Measurements from ENCODE around the gene STX8.
"Not testable (repeated sequence)": the region's sequence is repeated elsewhere in the genome, so short reads cannot be mapped to it uniquely, and the experiment has no call there.

STX8 gene

DNA sequence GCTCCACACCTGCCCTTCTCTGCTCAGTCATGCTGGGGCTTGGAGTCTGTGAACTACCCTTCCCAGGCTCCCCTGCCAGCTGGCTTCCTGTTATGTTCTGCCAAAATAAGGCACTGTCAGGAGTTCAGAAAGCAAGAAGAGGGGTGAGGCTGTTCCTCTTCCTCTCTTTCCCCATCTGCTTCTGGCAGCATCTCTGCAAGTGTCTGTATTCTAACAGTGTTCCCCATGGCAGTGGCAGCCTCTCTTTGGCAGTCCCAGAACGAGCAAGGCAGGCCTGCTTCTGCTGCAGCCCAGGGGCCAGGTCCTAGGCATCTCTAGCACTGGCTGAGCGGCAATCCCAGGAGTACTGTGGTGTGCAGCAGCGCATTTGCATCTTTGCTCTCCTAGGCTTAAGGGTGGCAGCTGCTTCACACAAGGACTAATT lies 219.1 kb downstream of the STX8 start:
- peak; percentile 47 to 67 for DNase-seq
- no peaks in the 10 kb centered on the region for H3K27me3 ChIP-seq
- TF ChIP-seq, protein P1, sequence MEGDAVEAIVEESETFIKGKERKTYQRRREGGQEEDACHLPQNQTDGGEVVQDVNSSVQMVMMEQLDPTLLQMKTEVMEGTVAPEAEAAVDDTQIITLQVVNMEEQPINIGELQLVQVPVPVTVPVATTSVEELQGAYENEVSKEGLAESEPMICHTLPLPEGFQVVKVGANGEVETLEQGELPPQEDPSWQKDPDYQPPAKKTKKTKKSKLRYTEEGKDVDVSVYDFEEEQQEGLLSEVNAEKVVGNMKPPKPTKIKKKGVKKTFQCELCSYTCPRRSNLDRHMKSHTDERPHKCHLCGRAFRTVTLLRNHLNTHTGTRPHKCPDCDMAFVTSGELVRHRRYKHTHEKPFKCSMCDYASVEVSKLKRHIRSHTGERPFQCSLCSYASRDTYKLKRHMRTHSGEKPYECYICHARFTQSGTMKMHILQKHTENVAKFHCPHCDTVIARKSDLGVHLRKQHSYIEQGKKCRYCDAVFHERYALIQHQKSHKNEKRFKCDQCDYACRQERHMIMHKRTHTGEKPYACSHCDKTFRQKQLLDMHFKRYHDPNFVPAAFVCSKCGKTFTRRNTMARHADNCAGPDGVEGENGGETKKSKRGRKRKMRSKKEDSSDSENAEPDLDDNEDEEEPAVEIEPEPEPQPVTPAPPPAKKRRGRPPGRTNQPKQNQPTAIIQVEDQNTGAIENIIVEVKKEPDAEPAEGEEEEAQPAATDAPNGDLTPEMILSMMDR (IDR thresholded peaks at IDR 0.05): no peak
- peaks cover 0 to 13% (median 4%) of the 10 kb centered on the region in 4 donors for H3K4me1 ChIP-seq
- H3K36me3 ChIP-seq: no peaks in the 10 kb centered on the region
- no peak overlapping the region for H3K4me3 ChIP-seq
- intact Hi-C loops (cut with DNase I; ENCODE audit: low total_unique reads): no loop called here
- H3K9me3 ChIP-seq: no peaks in the 10 kb centered on the region
- H3K27ac ChIP-seq: no peak overlapping the region

DNA sequence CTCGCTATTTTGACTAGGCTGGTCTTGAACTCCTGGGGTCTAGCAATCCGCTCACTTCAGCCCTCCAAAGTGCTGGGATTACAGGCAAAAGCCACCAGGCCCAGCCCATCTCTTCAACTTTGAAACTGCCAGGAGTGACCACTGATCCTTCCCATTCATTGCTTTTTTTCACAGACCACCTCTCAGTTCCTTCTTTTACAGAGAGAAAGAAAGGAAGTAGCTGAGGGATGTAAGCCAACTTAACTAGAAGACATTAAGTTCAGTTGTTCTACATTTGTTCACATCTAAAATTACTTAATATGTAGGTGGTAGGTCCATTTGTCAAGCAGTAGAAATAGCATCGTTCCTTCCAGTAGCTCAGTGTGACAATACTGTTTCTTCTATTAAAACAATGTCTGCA lies 219.8 kb downstream of the STX8 start:
- H3K9me3 ChIP-seq: no peaks in the 10 kb centered on the region
- intact Hi-C loops (cut with DNase I; ENCODE audit: low total_unique reads): no loop called here
- H3K4me1 ChIP-seq: peaks cover 0 to 7% (median 0%) of the 10 kb centered on the region in 4 donors
- TF ChIP-seq, protein P1 (IDR thresholded peaks at IDR 0.05): no peak
- DNase-seq: no peak
- H3K36me3 ChIP-seq: no peaks in the 10 kb centered on the region
- no peak overlapping the region for H3K4me3 ChIP-seq
- no peaks in the 10 kb centered on the region for H3K27me3 ChIP-seq
- H3K27ac ChIP-seq: no peak overlapping the region

DNA sequence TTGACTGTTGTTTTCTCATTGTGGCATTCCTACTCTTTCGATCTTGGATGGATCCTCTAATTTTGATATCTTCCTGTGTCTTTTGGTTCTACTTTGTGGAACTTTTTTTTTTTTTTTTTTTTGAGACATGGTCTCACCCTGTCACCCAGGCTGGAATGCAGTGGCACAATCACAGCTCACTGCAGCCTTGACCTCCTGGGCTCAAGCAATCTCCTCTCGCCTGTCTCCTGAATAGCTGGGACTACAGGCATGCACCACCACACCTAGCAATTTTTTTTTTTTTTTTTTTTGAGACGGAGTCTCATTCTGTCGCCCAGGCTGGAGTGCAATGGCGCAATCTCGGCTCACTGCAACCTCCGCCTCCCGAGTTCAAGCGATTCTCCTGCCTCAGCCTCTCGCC lies 220.4 kb downstream of the STX8 start:
- DNase-seq; intact Hi-C loops (cut with DNase I; ENCODE audit: low total_unique reads): not testable (repeated sequence)

DNA sequence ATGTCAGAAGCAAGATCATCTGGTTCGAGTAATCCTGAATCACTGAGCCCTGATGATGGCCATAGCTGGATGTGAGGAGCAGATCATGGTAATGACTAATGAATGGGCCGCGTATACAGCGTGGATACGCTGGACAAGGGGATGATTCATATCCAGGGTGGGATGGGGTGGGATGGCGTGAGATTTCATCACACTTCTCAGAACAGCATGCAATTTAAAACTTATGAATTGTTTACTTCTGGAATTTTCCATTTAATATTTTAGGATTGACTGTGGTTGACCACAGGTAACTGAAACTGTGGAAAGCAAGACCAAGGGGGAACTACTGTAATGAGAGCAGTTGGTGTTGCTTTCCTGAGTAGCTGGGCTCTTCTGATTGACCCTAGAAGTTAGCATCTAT lies 225.5 kb downstream of the STX8 start:
- intact Hi-C loops (cut with DNase I; ENCODE audit: low total_unique reads): no loop called here
- no peak for DNase-seq
- Histone ChIP-seq H3K27me3 (no peaks in the 10 kb centered on the region), H3K4me3 (no peak overlapping the region), H3K9me3 (no peaks in the 10 kb centered on the region), H3K36me3 (no peaks in the 10 kb centered on the region), H3K27ac (no peak overlapping the region), H3K4me1 (no peaks in the 10 kb centered on the region)
- TF ChIP-seq, protein P1 (IDR thresholded peaks at IDR 0.05): no peak

More for the DNA sequence above, 220.4 kb downstream of the STX8 start:
- H3K9me3 ChIP-seq, H3K36me3 ChIP-seq, H3K4me3 ChIP-seq, H3K27ac ChIP-seq, H3K27me3 ChIP-seq, H3K4me1 ChIP-seq: not testable (repeated sequence)

DNA sequence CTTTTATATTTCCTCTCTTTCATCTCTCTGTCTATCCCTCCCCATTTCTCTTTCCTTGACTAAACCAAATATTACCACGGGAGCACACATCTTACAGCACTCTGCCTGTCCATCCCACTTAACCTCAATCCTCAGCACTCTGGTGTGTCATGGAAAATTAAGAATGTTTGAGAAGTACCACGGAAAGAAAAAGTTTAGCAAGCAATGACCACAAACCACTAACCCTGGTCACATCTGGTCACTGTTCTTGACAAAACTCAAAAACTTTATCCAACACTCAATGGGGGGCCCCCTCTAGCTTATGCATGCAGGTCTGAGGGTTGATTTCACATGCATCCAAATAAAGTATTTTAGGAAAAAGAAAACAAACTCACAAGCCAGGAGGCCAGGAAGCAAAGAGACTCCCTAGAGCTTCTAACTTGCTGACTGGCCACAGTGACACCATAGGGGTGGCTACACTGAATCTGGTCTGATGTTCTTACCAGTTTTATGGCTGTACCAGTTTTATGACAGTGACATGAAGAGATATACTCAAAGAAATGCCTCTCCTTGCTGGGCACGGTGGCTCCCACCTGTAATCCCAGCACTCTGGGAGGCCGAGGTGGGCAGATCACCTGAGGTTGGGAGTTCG lies 229.2 kb downstream of the STX8 start:
- Histone ChIP-seq H3K9me3 (no peaks in the 10 kb centered on the region), H3K4me1 (no peaks in the 10 kb centered on the region), H3K4me3 (no peak overlapping the region), H3K36me3 (no peaks in the 10 kb centered on the region), H3K27ac (no peak overlapping the region), H3K27me3 (no peaks in the 10 kb centered on the region)
- TF ChIP-seq, protein P1 (IDR thresholded peaks at IDR 0.05): no peak
- intact Hi-C loops (cut with DNase I; ENCODE audit: low total_unique reads): no loop called here
- DNase-seq: no peak

DNA sequence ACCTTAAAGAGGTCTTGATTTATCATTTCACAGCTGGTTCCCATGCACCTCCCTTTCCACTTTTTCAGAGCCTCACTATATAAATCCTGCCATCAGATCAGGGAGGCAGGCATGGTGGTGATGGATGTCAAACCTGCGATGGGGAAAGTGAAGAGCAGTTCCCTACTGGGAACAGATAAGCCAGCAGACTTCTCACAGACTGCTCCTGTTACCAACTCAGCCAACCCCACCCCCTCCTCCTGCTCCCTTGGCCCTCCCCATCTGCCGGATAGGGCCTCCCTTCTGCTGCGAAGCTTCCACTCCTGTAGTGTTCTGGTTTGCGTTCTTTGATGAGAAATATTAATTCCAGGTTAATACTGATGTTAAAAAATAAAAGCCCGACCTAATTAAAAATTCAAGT lies 232.1 kb downstream of the STX8 start:
- Histone ChIP-seq H3K4me3 (no peak overlapping the region), H3K4me1 (no peaks in the 10 kb centered on the region), H3K36me3 (no peaks in the 10 kb centered on the region), H3K9me3 (no peaks in the 10 kb centered on the region), H3K27me3 (no peaks in the 10 kb centered on the region), H3K27ac (no peak overlapping the region)
- no peak for DNase-seq
- TF ChIP-seq, protein P1 (IDR thresholded peaks at IDR 0.05): no peak
- intact Hi-C loops (cut with DNase I; ENCODE audit: low total_unique reads): no loop called here
